GM23248 (cell line): Measurements from ENCODE around the gene BAG1. TPM values are rescaled to one million over a fixed set of nuclear protein-coding genes. Genes with fewer than 3 reads are reported as not detected.

Source experiments
- DNase-seq: peaks from one replicate; pipeline ENCODE4 v3.0.0-alpha.2; 2015
- H2AFZ ChIP-seq: fragments of 200-600 bp; sonication (generic); 2 replicates; pipeline ENCODE4 v1.6.1; 2016; ENCODE audit warnings: antibody characterized with exemption
- H3F3A ChIP-seq: fragments of 200-600 bp; sonication (generic); 2 replicates; pipeline ENCODE4 v1.6.1; 2016; ENCODE audit warnings: mild to moderate bottlenecking, antibody characterized with exemption, mixed run types; ENCODE audit not compliant: insufficient read depth
- H3K27ac ChIP-seq: fragments of 200-600 bp; sonication (generic); 2 replicates; pipeline ENCODE4 v1.5.1; 2016; ENCODE audit warnings: mild to moderate bottlenecking
- H3K27me3 ChIP-seq: fragments of 200-600 bp; sonication (generic); replicated peaks from 2 replicates; pipeline ENCODE4 v1.6.1; 2016; ENCODE audit warnings: mild to moderate bottlenecking; ENCODE audit not compliant: insufficient read depth
- H3K36me3 ChIP-seq: fragments of 200-600 bp; sonication (generic); 2 replicates; pipeline ENCODE4 v1.6.1; 2016; ENCODE audit warnings: low read depth, mild to moderate bottlenecking
- H3K4me1 ChIP-seq: fragments of 200-600 bp; sonication (generic); 2 replicates; pipeline ENCODE4 v1.6.1; 2016; ENCODE audit warnings: mild to moderate bottlenecking; ENCODE audit not compliant: insufficient read depth
- H3K4me2 ChIP-seq: fragments of 200-600 bp; sonication (generic); one replicate; pipeline ENCODE4 v1.6.1; 2016; ENCODE audit warnings: mild to moderate bottlenecking; ENCODE audit not compliant: unreplicated experiment
- H3K4me3 ChIP-seq: fragments of 200-600 bp; sonication (generic); 2 replicates; pipeline ENCODE4 v1.5.1; 2016; ENCODE audit warnings: mild to moderate bottlenecking
- H3K79me2 ChIP-seq: fragments of 200-600 bp; sonication (generic); 2 replicates; pipeline ENCODE4 v1.6.1; 2016; ENCODE audit warnings: mild to moderate bottlenecking; ENCODE audit not compliant: insufficient read depth
- H3K9ac ChIP-seq: fragments of 200-600 bp; sonication (generic); 2 replicates; pipeline ENCODE4 v1.6.1; 2016; ENCODE audit warnings: mild to moderate bottlenecking
- H3K9me2 ChIP-seq: fragments of 200-600 bp; sonication (generic); 2 replicates; pipeline ENCODE4 v1.6.1; 2016; ENCODE audit warnings: mixed run types, mild to moderate bottlenecking, moderate library complexity; ENCODE audit not compliant: insufficient read depth
- H3K9me3 ChIP-seq: fragments of 200-600 bp; sonication (generic); one replicate; pipeline ENCODE4 v1.6.1; 2017; ENCODE audit warnings: low read depth
- H4K20me1 ChIP-seq: fragments of 200-600 bp; sonication (generic); 2 replicates; pipeline ENCODE4 v1.6.0; 2016; ENCODE audit not compliant: insufficient read depth
- EZH2 ChIP-seq: fragments of 200-600 bp; sonication (generic); IDR thresholded peaks from 2 replicates; pipeline ENCODE4 v1.6.1; 2018; ENCODE audit warnings: antibody characterized with exemption, mild to moderate bottlenecking; ENCODE audit not compliant: insufficient read depth, poor library complexity, severe bottlenecking
- EZH2phosphoT487 ChIP-seq: fragments of 200-600 bp; sonication (generic); IDR thresholded peaks from 2 replicates; pipeline ENCODE4 v1.6.1; 2018; ENCODE audit warnings: antibody characterized with exemption, moderate library complexity, mild to moderate bottlenecking, low read depth; ENCODE audit not compliant: insufficient read depth
- WGBS, 2 experiments: methylation state at CpG; one replicate each; pipeline ENCODE4 v1.1.6; 2015 to 2017; ENCODE audit warnings: low lambda C conversion rate in 2 of 2, low coverage in 1 of 2; ENCODE audit errors: missing lambda C conversion rate in 2 of 2; 5-methylcytosine and 5-hydroxymethylcytosine counted together
- in situ Hi-C: fragments of 300-500 bp; cut with MboI; formaldehyde crosslinking; loops from 2 replicates; pipeline ENCODE4 v1.15.0; 2020
- polyA plus RNA-seq: library from polyadenylated mRNA; unstranded; fragments of >200 nt; fragmentation: Nextera tagmentation; extraction: Ambion mirVana; gene quantifications from 2 replicates; pipeline ENCODE4 v1.2.1, GENCODE V29; 2016
- total RNA-seq: library from RNA; depleted of rRNA; stranded (reverse); fragments of >200 nt; shearing (Covaris generic); gene quantifications from 2 replicates; pipeline ENCODE4 v1.2.3, GENCODE V29; 2014

BAG1 gene
- total and polyA plus RNA-seq, 2 experiments from 2014 or later, result 38.2 to 49.7 TPM

DNA sequence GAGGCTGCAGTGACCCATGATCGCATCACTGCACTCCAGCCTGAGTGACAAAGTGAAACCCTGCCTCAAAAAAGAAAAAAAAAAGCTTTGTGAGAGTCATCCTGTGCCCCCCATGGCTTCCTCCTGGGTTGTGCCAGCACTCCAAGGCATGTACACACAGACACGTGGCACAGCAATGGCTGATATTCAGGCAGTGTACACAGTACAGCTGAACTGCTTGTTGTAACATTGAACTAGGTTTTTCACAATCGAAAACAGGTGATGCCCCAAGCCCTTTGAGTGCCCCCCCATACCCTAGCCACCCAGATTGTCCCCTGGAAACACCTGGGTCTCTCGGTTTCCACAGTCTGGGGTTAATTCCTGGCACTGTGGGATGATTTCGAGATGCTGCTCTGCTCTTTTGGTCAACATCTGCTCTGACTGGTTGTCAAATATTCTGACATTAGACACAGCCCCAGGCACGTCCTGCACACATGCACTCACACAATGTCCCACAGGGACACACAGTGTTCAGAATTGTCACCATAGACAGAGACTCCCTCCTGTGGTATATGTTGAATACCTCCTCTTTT, 15.3 kb downstream of the BAG1 start:
- Histone ChIP-seq H3K9me2 (no peaks in the 10 kb centered on the region), H2AFZ (no peak overlapping the region), H3K9me3 (no peaks in the 10 kb centered on the region), H3K4me2 (no peak overlapping the region), H3F3A (peaks cover 31% of the 10 kb centered on the region), H3K27me3 (no peaks in the 10 kb centered on the region), H3K36me3 (peaks cover 2% of the 10 kb centered on the region; the same call in 1 of the 2 replicates), H3K27ac (no peak overlapping the region), H3K4me3 (no peak overlapping the region), H3K79me2 (no peaks in the 10 kb centered on the region), H3K4me1 (peaks cover 14% of the 10 kb centered on the region), H3K9ac (no peak overlapping the region), H4K20me1 (no peaks in the 10 kb centered on the region)
- in situ Hi-C loops, result no loop called here
- DNase-seq, result no peak
- TF ChIP-seq EZH2 (no peak), EZH2phosphoT487 (no peak)
- WGBS, 2 experiments, result 71% methylated on average over 6 of the region's 6 CpGs

DNA sequence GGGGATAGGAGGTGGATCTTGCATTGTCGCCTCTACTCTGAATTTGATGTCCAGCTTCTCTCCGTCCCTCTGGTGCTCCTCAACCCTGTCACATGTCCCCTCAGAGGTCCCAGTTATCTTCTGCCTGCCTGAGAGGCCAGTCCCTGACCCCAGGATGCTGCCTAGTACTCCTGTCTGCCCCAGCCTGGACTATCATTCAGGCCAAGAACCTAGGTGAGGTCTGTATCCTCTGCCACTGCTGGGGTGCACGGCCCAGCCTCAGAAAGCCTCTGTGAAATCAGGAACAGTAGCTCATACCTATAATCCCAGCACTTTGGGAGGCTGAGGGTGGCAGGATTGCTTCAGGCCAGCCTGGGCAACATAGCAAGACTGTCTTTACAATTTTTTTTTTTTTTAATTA, 15.9 kb downstream of the BAG1 start:
- Histone ChIP-seq H3K79me2 (no peaks in the 10 kb centered on the region), H3K4me3 (no peak overlapping the region), H3K36me3 (no peaks in the 10 kb centered on the region; the same call in 1 of the 2 replicates), H3K27ac (no peak overlapping the region), H2AFZ (no peak overlapping the region), H3K9me2 (no peaks in the 10 kb centered on the region), H4K20me1 (no peaks in the 10 kb centered on the region), H3K9ac (no peak overlapping the region), H3K27me3 (no peaks in the 10 kb centered on the region), H3K9me3 (no peaks in the 10 kb centered on the region), H3K4me1 (peaks cover 14% of the 10 kb centered on the region), H3F3A (peaks cover 27% of the 10 kb centered on the region), H3K4me2 (no peak overlapping the region)
- no peak for DNase-seq
- 98% methylated on average over 3 of the region's 3 CpGs for WGBS, 2 experiments
- in situ Hi-C loops, result no loop called here
- TF ChIP-seq EZH2 (no peak), EZH2phosphoT487 (no peak)

DNA sequence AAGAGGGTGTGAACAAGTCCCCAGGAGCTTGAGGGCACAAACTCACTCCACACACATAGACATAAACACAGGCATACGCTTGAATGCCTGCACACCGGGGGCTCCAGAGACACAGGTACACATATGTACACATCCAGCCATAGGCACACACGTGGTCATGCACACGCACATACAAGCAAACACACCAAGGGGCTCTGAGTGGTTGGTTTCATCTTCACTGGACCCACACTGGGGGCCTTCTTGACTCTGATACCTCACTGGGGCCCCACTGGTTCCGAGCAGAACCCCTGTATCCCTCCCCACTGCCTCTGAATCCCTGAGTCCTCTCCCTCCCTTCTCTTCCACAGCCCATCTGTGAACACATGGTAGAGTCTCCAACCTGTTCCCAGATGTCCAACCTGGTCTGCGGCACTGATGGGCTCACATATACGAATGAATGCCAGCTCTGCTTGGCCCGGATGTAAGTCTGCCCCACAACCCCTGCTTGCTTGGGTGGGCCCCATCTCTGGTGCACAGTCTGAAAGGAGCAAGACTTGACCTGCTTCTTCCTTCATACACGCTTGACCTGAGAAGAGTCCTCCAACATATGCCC, 18.1 kb downstream of the BAG1 start:
- Histone ChIP-seq H3F3A (peaks cover 14% of the 10 kb centered on the region), H3K9ac (no peak overlapping the region), H3K27me3 (no peaks in the 10 kb centered on the region), H3K27ac (no peak overlapping the region), H3K9me3 (no peaks in the 10 kb centered on the region), H3K79me2 (no peaks in the 10 kb centered on the region), H3K4me3 (no peak overlapping the region), H3K9me2 (no peaks in the 10 kb centered on the region), H3K4me2 (no peak overlapping the region), H3K4me1 (peaks cover 12% of the 10 kb centered on the region), H3K36me3 (no peaks in the 10 kb centered on the region), H4K20me1 (no peaks in the 10 kb centered on the region), H2AFZ (no peak overlapping the region)
- in situ Hi-C loops, result no loop called here
- DNase-seq, result no peak
- WGBS, 2 experiments, result 92 to 94% methylated on average over 9 of the region's 9 CpGs
- TF ChIP-seq EZH2phosphoT487, result no peak
- no peak for TF ChIP-seq EZH2

DNA sequence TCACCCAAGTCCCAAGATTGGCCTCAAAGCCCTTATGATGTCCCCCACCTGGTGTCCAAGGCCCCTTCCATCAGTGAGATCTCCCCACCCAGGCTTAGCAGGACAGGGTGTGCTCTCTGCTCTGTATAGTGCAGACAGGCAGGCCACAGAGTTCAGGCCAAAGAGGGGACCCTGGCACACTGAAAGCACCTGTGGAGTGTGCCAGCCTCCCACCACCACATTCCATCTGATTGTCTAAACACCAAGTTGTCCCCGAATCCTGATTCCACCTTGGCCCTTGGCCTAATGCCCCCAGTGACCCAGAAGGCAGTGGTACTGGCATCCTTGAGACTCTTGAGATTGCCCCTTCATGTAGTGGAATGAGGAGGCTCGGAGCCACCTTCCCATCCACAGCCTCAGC, 19.2 kb downstream of the BAG1 start:
- H3K9me3 ChIP-seq, result no peaks in the 10 kb centered on the region
- no peaks in the 10 kb centered on the region for H3K79me2 ChIP-seq
- no peak overlapping the region for H3K9ac ChIP-seq
- DNase-seq, result no peak
- no peak overlapping the region for H3K4me2 ChIP-seq
- in situ Hi-C loops, result no loop called here
- H3F3A ChIP-seq, result peaks cover 5% of the 10 kb centered on the region
- no peaks in the 10 kb centered on the region for H3K27me3 ChIP-seq
- peaks cover 3% of the 10 kb centered on the region for H3K4me1 ChIP-seq
- TF ChIP-seq EZH2phosphoT487 (no peak), EZH2 (no peak)
- no peak overlapping the region for H3K4me3 ChIP-seq
- no peak overlapping the region for H3K27ac ChIP-seq
- H3K36me3 ChIP-seq, result no peaks in the 10 kb centered on the region
- H4K20me1 ChIP-seq, result no peaks in the 10 kb centered on the region
- WGBS, 2 experiments, result 83 to 86% methylated on average over 2 of the region's 2 CpGs
- no peaks in the 10 kb centered on the region for H3K9me2 ChIP-seq
- H2AFZ ChIP-seq, result no peak overlapping the region
